GM21576 (cell line): ENCODE results near the gene PAXX.

ENCODE experiments used
- ATAC-seq: cut with Tn5 transposase; IDR thresholded peaks from one replicate; pipeline ENCODE4 v1.9.1; 2021; ENCODE audit warnings: mild to moderate bottlenecking, moderate library complexity; ENCODE audit not compliant: unreplicated experiment

The PAXX gene

DNA sequence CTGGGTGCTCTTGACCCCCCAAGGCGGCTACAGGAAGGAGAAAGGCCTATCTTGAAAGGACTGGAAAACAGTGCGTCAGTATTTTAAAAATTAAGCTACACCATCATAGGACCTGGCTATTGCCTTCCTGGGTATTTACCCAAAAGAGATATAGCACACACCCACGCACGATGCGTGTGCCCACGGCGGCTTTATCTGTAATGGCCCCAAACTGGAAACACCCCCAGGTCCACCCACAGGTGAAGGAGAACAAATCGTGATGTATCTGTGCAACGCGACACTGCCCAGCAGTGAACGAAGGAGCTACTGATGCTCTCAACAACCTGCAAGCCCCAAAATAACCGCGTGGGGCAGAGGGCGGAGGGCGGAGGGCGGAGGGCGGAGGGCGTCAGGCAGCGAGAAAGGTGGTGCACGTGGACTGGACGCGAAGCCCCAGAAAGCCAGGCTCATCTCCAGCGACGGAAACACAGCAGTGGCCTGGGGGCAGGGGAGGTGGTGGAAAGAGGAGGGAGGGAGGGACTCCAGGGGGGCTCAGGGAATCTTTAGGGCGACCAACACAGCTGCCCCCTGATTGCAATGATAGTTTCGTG, 27.3 kb upstream of the PAXX start:
- no peak for ATAC-seq

DNA sequence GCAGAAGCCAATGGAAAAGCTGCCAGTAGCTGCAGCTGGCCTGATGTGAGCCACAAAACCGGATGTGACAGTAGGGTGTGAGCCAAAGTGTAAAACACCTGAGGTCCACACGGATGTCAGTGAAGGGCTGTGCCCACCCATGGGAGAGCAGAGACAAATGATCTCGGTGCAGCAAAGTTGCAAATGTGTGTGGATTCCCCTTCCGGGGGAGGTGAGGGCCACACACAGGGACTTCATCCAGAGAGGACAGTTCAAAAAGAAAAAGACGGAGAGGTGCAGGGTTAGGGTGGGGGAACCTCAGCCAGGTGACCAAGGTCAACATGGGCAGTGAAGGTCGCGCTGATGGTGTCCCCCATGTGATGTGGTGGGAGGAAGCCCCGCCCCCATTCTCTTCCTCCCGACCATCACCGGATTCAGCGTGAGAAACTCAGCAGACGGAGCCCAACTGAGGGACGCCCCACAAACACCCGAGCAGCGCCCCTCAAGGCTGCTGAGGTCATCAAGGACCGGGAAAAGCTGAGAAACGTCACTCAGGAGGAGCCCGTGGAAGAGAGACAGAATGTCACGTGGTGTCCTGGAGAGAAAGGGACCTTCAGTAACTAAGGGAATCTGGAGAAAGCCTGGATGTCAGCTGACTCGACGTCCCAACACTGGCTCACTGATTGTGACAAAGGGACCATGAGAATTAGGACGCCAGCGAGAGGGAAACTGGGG, 26.3 kb upstream of the PAXX start:
- no peak for ATAC-seq

DNA sequence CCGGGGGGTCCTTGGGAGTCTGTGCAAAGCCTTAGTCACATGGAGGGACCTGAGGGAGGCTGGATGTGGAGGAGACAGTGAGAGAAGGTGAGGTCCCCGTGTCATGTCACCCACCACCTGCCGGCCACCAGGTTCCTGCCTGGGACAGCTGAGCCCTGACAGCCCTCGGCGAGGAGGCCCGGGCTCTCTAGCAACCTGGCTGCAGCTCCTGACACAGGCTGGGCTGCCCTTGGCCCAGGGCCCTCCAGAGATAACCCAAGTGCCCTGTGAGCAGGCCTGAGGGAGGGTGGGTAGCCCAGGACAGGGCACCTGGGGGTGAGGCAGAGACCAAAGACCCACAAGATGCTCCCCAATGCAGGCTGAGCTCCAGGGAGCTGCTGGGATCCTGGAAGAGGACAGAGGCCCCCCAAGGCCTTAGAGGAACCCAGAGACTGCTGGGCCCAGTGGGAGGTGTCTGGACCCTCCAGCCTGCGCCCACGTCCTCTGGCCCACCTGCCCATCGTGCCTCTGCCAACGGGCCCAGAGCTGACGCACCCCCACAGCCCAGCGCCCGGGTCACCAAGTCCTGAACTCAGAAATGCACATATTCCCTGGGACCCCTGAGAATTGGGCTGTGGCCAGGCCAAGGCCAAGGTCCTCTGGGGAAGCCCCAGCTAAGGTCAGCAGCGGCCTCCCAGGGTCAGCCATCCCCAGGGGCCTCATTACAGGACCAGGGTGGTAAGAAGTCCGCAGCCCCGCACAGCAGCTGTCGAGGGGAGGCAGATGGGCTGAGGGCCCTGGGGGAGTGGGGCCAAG, 23.7 kb upstream of the PAXX start:
- no peak for ATAC-seq

DNA sequence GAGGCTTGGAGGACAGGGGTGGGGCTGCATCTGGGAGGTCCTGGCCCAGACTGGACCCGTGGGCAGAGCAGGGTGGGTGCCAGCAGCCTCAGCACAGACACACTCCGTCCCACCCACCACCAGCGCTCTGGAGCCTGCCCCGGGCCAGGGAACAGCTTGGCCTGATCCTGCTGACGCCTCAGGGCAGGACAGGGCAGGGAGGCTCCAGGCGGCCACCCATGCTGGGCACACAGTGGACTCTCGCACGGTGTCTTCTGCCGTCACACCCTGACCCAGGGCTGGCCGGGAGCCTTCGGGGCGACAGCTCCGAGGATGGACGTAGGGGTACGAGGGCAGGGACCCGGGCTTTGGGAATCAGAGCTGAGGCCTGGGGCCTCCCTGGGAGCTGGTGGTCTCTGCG, 23.1 kb upstream of the PAXX start:
- no peak for ATAC-seq

DNA sequence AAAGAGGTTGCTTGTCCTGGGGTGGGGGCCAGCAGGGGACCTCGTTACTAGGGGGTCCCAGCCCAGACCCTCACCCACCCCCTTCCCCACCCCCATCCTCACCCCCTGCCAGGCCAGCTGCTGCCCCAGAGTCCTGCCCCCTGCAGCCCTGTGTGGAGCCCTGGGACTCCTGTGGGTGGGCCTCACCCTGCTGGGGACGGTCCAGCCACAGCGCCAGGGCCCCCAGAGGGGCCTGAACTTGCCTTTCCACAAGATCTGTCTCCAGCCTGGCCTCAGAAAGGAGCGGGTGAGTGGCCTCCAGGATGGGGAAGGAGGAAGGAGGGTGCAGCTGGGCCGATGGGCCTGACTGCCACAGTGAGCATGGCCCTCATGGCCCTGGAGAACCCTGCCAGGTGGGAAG, 22.4 kb upstream of the PAXX start:
- ATAC-seq, result no peak

DNA sequence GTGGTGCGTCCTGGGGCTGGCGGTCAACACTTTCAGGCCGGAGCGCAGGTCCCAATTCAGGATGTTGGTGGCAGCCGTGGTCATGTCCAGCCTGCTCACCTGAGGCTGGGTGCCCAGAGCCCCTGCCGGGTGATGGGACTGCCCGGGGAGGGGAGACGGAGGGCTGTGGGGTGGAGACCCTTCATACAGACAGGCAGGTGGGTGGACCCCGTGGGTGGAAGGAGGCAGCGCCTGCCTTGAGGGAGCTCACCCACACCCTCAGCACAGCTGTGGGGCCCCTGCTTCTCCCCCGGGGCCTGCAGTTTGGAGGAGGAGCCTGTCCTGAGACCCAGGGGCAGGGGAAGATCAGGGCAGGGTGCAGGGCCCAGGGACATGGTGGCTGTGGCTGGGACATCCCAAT, 21.9 kb upstream of the PAXX start:
- ATAC-seq, result no peak

DNA sequence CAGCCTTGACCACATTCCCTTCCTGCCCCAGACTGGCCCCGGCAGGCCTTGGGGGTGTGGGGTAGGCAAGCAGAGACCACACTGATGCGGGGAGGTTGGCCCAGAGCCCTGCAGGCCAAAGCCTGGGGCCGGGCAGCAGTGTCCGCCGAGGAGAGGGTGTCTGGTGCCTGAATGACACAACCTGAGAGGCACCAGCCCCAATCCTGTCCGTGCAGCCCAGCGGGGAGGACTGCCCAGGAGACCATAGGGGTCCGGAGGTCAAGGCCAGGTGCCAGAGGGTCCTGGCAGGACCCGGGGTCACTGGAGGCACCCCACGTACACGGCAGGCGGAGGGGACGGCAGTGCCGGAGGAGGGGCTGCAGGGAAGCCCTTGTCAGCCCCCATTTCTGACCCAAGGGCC, 20.5 kb upstream of the PAXX start:
- no peak for ATAC-seq

DNA sequence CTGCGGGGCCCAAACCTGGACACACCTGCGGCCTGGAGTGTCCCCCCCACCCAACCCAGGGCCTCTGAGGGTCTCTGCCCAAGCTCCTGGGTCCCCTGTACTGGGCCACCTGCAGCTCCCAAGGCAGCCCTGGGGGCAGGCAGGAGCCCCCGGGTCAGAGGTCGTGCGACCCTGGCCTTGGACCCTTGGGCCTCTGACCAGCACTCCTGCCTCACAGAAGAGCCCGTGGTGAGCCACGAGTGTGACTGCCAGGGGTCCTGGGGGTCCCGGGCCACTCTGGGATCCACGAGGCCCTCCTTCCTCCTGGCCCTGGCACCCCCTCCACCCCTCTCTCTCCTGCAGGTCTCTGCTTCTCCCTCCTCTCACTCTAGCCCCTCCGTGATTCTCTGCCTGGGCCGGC, 19.9 kb upstream of the PAXX start:
- ATAC-seq, result no peak

DNA sequence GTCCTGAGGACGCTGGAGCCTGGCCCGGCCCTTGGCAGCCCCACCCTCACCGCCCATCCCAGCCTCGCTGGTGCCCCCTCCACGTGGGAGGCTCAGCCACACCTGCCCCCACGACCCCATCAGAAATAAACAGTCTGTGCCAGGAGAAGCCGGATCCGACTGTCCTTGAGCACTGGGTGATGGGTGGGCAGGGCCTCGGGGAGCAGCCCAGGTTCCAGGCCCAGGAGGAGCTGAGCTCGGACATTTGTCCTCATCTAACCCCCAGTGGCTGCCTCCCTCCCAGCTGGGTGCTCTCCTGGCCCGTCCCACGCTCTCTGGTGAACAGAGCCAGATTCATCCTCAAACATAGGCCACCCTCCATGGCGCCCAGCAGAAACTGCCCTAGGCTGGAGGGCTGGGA, 19.5 kb upstream of the PAXX start:
- ATAC-seq, result no peak

DNA sequence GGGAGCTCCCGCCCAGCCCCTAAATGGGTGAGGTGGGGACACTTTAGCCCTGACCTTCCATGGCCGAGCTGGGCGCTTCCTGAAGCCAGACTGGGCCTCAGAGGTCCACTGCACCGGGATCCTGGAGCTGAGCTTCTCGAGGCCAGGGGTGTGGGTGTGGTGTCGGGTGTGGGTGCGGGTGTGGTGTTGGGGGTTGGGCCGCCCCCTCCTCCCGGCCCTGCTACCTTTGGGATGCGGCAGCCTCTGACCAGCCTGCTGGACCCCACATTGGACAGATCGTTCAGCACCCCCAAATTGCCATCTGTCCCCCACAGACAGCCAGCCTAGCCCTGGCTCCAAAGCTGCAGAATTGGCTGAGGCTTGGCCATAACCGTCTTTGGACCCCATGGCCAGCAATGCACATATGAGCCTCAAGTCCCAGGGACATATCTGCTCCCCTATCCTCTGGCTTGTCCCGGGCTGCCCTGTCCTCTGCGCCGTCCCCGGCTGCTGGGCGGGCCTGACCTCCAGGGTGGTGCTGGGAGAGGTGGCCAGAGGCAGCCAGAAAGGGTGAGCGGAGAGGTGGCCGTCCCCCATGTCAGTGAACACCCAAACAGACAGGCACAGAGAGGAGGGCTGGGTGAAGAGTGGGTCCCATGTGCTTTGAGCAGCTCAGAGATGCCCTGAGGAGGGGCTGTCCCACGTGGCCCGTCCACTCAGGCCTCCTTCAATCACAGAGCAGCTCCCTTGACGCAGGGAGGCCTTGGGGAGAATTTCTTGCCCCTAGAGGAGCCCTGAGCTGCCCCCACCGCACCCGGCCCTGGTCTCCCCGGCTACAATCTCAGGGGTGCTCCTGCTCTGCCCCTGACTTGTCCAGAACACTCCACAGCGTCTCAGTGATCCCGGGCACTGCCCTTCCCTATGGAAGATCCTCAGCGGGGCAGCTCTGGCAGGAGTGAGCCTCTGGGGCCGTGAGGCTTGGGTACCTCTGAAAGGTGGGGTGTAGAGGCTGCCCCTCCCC, 18.3 kb upstream of the PAXX start:
- no peak for ATAC-seq

DNA sequence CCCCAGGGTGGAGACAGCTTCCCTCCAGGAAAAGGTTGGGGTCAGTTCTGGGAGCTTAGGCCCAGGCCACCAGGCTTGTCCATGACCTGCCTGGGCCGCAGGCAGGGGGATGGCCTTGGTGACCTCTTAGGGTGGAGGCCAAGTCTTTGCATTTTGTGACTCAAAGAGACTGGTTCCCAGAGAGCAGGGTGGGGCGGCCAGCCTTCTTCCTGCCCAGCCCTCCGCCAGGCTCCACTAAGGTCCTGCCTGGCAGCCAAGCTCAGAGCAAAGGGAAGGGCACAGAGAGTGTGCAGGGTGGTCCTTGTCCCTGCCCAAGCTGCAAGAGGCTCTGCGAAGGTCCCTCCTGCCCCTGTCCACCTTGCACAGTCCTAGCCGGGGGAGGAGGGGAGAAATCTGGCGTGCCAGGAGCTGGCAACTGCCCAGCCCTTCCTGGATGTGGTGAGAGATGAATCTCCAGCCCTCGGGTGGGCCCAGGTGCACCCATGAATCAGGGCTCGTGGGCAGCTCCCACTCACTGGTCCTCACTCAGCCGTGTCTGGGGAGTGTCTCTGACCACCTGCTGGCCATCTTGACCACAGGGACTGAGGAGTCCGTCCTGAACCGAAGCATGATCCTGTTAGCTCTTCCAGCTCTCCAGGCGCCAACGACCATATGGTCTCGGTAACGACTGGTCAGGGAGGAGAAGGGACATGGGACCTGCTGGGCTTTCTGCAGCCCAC, 17.2 kb upstream of the PAXX start:
- ATAC-seq, result no peak

DNA sequence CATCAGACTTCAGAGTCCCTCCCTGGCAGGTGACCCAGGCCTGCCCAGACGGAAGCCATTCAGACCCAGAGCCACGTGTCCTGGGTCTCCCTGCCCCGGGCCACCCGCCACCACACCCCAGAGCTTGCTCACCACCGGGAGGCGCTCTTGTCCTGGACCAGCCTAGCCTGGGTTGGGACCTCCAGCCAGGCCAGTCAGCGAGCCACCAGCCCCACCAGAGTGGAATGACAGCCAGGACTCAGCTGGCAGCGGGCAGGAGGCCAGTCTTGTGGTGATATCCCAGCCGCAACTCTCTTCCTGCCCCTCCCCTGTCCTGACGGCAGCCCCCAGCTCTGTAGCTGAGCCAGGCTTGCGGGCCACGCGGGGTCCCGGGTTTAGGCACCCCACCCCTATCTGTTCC, 16.6 kb upstream of the PAXX start:
- ATAC-seq, result no peak

DNA sequence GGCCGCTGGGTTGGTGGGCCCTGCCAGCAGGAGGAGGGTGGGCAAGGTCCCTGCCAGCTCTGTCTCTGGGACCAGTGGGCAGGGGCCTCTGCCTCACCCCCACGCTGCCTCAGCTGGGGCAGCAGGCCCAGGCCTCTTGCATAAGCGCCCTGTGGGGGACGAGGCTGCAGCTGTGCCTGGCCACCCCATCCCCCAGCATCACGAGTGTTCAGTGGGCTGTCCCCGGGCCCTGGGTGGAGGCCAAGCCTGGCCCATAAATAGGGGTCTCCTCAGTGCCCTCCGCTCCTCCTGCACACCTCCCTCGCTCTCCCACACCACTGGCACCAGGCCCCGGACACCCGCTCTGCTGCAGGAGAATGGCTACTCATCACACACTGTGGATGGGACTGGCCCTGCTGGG, 15.0 kb upstream of the PAXX start, which contains the start of gene PTGDS:
PTGDS (plus strand) TSS at position 282 of the 400 bp plus-strand sequence; CDS start at position 357, 75 bp downstream.
- no peak for ATAC-seq

DNA sequence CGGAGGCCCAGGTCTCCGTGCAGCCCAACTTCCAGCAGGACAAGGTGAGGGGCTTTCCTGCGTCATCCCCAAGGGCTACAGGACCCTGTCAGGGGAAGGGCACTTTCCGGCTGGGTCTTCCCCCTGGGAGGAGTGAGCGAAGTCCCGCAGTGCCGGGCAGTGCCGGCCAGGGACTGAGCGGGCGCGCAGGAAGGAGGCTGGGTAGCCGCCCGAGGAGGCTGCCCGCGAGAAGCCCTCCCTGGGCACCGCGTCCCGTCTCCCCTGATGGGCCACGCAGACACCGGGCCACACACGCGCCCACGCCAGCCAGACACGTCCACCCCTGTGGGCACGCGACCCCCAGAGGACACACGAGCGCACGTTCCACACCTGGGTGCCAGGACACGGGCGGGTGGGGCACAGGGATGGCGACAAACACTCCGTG, 14.6 kb upstream of the PAXX start:
- no peak for ATAC-seq

DNA sequence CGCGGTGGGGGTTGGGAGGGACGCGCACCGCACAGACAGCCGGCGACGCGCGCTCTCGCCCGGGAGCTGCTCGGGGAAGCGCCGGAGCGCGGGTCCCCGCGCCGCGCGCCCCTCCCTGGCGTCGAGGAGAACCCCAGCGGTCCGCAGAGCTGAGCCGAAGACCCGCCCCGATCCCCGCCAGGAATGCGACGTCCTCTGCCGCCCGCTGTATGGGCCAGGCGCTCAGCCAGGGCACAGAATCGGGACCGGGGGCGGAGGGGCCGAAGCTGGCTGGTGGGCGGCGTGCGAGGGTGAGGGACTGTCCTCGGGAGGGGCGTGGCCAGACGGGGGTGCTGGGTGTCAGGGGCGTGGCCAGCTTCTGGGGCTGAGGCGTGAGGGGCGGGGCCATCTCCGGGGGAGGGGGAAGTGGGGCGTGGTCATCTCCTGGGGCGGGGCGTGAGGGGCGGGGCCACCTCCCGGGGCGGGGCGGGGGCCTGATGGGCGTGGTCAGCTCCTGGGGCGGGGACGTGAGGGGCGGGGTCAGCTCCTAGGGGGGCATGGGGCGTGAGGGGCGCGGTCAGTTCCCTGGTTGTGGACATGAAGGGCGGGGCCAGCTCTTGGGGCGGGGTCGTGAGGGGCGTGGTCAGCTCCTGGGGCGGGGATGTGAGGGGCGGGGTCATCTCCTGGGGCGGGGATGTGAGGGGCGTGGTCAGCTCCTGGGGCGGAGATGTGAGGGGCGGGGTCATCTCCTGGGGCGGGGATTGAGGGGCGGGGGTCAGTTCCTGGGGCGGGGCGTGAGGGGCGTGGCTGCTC, 14.0 kb upstream of the PAXX start:
- ATAC-seq, result no peak

DNA sequence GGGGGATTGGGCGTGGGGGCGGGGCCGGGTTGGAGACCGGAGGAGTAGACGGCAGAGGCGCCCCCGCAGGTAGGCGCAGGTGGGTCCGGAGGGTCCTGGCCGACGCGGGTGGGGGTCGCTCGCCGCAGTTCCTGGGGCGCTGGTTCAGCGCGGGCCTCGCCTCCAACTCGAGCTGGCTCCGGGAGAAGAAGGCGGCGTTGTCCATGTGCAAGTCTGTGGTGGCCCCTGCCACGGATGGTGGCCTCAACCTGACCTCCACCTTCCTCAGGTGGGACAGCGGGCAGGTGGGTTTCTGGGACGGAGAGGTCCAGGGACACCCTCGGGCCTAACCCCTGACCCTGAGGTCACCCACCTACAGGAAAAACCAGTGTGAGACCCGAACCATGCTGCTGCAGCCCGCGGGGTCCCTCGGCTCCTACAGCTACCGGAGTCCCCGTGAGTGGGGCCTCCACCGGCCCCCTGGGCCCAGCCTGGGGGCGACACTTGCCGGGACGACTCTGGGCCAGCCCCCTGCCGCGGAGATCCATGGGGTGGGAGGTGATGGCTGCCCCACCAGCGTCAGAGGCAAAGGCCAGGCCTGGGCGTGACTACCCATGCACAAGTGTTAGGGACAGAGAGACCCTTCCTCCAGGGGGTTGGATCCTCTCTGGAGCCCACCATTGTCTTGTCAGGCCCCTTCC, 13.2 kb upstream of the PAXX start:
- ATAC-seq, result no peak

DNA sequence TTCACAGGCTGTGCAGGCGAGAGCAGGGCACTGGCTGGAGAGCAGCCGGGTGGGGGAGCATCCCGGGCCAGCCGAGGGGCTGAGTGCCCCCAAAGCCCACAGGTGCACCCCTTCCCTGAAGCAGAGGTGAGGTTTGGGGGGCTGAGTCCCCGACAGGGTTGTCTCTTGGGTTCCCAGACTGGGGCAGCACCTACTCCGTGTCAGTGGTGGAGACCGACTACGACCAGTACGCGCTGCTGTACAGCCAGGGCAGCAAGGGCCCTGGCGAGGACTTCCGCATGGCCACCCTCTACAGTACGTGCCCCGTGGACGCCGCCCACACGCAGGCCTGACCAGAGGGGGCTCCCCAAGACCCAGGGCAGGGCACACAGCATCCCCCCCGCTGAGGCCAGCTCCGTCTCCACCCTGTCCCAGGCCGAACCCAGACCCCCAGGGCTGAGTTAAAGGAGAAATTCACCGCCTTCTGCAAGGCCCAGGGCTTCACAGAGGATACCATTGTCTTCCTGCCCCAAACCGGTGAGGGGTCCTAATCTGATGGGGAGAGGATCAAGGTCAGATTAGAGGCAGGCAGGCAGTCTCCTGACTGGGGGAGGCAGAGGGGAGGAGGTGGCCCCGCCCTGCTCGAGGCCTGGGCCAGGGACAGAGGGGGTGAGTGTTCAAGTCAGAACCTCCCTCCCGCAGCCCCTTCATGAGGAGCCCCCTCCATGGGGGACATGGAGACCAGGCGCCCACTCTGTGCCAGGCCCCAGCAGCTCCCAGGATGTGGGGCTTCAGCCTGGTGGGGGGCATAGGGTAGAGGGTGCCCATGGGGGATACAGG, 12.2 kb upstream of the PAXX start:
- no peak for ATAC-seq
